ENCODE measurements around the gene DBNL. TPM values are rescaled to one million over a fixed set of nuclear protein-coding genes. Genes with fewer than 3 reads are reported as not detected.
A peak's percentile ranks its signal among the peaks of the same experiment; 100 is the strongest.

Gene DBNL
- total RNA-seq, 5 donors from 2014 or later (not counting 1 experiment from before 2014, with no cell fraction given): 101 to 188 (median 156) TPM

DNA sequence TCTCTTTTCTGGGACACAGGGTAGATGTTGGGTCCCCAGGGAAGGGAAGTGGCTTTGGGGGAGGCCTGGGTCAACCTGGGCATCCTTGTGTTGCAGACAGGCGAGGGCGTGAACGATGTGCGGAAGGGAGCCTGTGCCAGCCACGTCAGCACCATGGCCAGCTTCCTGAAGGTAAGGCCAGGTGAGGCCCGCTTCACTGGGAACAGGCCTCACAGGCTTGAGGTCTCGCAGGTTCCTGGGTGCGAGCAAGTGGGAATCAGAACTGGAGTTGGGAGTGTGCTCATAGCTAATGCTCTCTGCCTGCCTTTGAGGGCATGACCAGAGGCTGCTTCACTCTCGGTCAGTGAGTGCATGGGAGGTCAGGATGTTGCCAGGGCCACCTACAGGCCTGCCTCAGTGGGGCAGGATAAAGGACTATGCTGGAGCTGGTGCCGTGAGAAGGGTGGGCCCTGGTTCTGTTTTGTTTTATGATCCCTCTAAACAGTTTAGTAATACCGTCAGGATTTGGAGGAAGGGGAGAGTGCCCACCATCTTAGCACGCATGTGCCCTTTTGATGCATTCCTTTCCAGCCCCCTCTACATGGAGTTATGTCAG lies 8.4 kb downstream of the DBNL start:
- Mint-ChIP-seq H3K27ac (peak overlapping the region in 1 of 2 donors; percentile 86), H3K4me1 (peaks cover 64 to 72% (median 67%) of the 10 kb centered on the region in 3 donors), H3K27me3 (no peaks in the 10 kb centered on the region), H3K9me3 (no peaks in the 10 kb centered on the region), H3K4me3 (no peak overlapping the region), H3K36me3 (peaks cover 39% of the 10 kb centered on the region)
- H3K4me3 ChIP-seq (ENCODE audit: control insufficient read depth in 1 of 2, extremely low read depth in 1 of 2, low read length in 1 of 2): no peak overlapping the region
- peaks cover 18 to 59% of the 10 kb centered on the region in 2 experiments for H3K4me1 ChIP-seq (ENCODE audit: control insufficient read depth in 1 of 2, extremely low read depth in 1 of 2, insufficient read depth in 2 of 2, low read length in 2 of 2)
- H3K36me3 ChIP-seq (ENCODE audit: control insufficient read depth in 2 of 2, extremely low read depth in 1 of 2, insufficient read depth in 1 of 2, low read length in 1 of 2): peaks cover 23 to 88% of the 10 kb centered on the region in 2 donors
- no peak overlapping the region for H3K27ac ChIP-seq (ENCODE audit: low read length)
- 95% methylated on average over 8 of the region's 12 CpGs for WGBS (ENCODE audit: insufficient coverage)
- no peaks in the 10 kb centered on the region for H3K9me3 ChIP-seq
- DNase-seq: no peak
- ChIA-PET POLR2A (interaction anchor here (0.7 kb wide), 3 partner anchors 20 to 225 kb away, joined by 3 to 8 read pairs (median 5); no protein-coding TSS in a partner anchor), CTCF (interaction anchor here in 1 of 2 donors (0.7 kb wide), 1 partner anchor 512 kb away, joined by 4 read pairs; no protein-coding TSS in a partner anchor)
- no peaks in the 10 kb centered on the region for H3K27me3 ChIP-seq (replicated peaks in 1 of 2; ENCODE audit: control insufficient read depth in 2 of 2, extremely low read depth in 1 of 2, insufficient read depth in 2 of 2, low read length in 1 of 2)
- no peak for ATAC-seq (replicated peaks in 1 of 4)

DNA sequence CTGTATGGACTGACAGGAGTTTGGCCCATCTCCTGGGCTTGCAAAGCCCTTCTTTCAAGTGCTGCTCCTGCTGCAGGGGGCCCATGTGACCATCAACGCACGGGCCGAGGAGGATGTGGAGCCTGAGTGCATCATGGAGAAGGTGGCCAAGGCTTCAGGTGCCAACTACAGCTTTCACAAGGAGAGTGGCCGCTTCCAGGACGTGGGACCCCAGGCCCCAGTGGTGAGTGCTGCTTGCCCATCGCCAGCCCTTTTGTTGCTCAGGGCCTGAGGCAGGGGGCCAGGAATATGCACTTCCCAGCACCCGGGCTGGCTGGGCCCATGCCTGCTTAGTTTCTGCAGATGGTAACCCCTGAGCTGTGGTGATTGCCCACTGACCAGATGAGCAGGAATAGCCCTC lies 12.2 kb downstream of the DBNL start:
- H3K4me1 ChIP-seq (ENCODE audit: control insufficient read depth in 1 of 2, extremely low read depth in 1 of 2, insufficient read depth in 2 of 2, low read length in 2 of 2): peaks cover 4 to 47% of the 10 kb centered on the region in 2 experiments
- DNase-seq (no peak), ATAC-seq (replicated peaks in 1 of 4) (no peak)
- H3K4me3 ChIP-seq (ENCODE audit: control insufficient read depth in 1 of 2, extremely low read depth in 1 of 2, low read length in 1 of 2): no peak overlapping the region
- Mint-ChIP-seq H3K27me3 (no peaks in the 10 kb centered on the region), H3K4me3 (no peak overlapping the region), H3K27ac (no peak overlapping the region), H3K9me3 (no peaks in the 10 kb centered on the region), H3K4me1 (peaks cover 41 to 42% (median 42%) of the 10 kb centered on the region in 3 donors), H3K36me3 (peaks cover 54% of the 10 kb centered on the region)
- peaks cover 20 to 93% of the 10 kb centered on the region in 2 donors for H3K36me3 ChIP-seq (ENCODE audit: control insufficient read depth in 2 of 2, extremely low read depth in 1 of 2, insufficient read depth in 1 of 2, low read length in 1 of 2)
- WGBS (ENCODE audit: insufficient coverage): 97% methylated on average over 7 of the region's 7 CpGs
- no peaks in the 10 kb centered on the region for H3K27me3 ChIP-seq (replicated peaks in 1 of 2; ENCODE audit: control insufficient read depth in 2 of 2, extremely low read depth in 1 of 2, insufficient read depth in 2 of 2, low read length in 1 of 2)
- CTCF ChIA-PET: no interaction called here
- POLR2A ChIA-PET: interaction anchor here in 1 of 2 donors (0.6 kb wide), 1 partner anchor 16 kb away, joined by 3 read pairs; no protein-coding TSS in a partner anchor
- H3K9me3 ChIP-seq: no peaks in the 10 kb centered on the region
- no peak overlapping the region for H3K27ac ChIP-seq (ENCODE audit: low read length)

DNA sequence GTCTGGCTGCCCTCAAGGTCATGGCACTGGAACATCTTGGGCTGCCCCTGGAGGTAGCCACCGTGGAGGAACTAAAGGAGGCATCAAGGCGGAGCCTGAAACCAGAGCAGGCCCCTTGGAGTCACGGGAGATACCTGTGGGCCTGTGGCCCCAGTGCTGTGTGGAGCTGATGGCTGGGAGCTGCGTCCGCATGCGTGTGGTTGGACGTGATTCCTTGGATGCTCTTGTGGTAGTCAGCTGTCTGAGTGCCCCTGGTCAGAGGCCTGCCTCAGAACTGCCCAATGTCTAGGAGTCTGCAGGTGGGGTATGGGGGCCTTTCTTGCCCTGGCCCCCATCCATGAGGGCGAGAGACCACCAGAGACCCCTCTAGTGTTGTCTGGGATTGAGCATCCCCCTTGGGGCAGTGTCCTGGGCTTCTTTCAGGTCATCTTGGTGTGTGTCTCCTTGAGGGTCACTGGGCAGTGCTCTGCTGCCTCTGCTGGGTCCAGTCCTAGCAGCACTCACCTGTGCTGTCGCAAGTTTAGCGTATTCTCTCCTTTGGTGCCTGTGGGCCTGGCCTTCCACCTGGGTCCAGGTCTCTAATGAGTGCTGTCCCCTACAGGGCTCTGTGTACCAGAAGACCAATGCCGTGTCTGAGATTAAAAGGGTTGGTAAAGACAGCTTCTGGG lies 12.8 kb downstream of the DBNL start:
- ATAC-seq (replicated peaks in 1 of 4): no peak
- peak overlapping the region in 1 of 3 donors; percentile 12 for H3K4me3 Mint-ChIP-seq
- no peak overlapping the region for H3K4me3 ChIP-seq (ENCODE audit: control insufficient read depth in 1 of 2, extremely low read depth in 1 of 2, low read length in 1 of 2)
- DNase-seq: no peak
- ChIA-PET POLR2A (interaction anchor here in 1 of 2 donors (0.6 kb wide), 1 partner anchor 15 kb away, joined by 3 read pairs; no protein-coding TSS in a partner anchor), CTCF (no interaction called here)
- 97% methylated on average over 10 of the region's 11 CpGs for WGBS (ENCODE audit: insufficient coverage)
- no peaks in the 10 kb centered on the region for H3K27me3 ChIP-seq (replicated peaks in 1 of 2; ENCODE audit: control insufficient read depth in 2 of 2, extremely low read depth in 1 of 2, insufficient read depth in 2 of 2, low read length in 1 of 2)
- H3K27ac Mint-ChIP-seq: no peak overlapping the region
- H3K4me1 ChIP-seq (ENCODE audit: control insufficient read depth in 1 of 2, extremely low read depth in 1 of 2, insufficient read depth in 2 of 2, low read length in 2 of 2): peaks cover 0 to 42% of the 10 kb centered on the region in 2 experiments
- H3K36me3 ChIP-seq (ENCODE audit: control insufficient read depth in 2 of 2, extremely low read depth in 1 of 2, insufficient read depth in 1 of 2, low read length in 1 of 2): peaks cover 20 to 89% of the 10 kb centered on the region in 2 donors
- H3K9me3 Mint-ChIP-seq: no peaks in the 10 kb centered on the region
- H3K27me3 Mint-ChIP-seq: no peaks in the 10 kb centered on the region
- peaks cover 51% of the 10 kb centered on the region for H3K36me3 Mint-ChIP-seq
- no peaks in the 10 kb centered on the region for H3K9me3 ChIP-seq
- peaks cover 35 to 36% (median 35%) of the 10 kb centered on the region in 3 donors for H3K4me1 Mint-ChIP-seq
- no peak overlapping the region for H3K27ac ChIP-seq (ENCODE audit: low read length)

DNA sequence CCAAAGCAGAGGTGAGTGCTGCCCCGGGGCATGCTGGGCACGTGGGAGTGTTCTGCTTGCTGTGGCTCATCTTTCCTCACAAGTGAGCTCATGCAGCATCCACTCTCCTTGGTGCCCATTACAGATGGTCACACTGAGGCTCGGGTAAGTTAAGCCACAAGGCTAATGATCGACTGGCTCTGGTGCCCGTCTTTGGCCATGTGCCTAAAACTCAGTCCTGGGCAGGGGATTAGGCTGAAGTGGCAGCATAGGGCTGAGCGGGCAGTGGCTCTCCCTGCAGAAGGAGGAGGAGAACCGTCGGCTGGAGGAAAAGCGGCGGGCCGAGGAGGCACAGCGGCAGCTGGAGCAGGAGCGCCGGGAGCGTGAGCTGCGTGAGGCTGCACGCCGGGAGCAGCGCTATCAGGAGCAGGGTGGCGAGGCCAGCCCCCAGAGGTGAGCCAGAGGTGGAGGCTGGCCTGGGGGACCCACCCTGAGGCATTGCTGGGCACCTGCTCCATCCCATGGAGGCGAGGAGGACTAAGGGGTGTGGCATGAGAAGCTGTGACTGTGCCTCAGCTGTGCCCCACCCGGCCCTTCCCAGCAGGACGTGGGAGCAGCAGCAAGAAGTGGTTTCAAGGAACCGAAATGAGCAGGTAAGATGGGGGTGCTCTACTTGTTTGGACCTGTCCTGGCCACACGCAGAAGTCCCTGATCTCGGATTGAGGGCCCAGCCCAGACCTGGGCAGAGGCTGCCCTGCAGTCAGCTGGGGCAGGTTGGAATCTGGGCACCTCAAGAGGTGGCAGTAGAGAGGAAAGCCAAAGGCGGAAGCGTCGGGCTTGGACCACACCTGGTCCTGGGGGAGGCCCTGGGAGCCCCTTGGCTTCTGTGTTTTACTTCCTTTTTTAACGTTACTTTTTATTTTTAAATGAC lies 13.6 kb downstream of the DBNL start:
- no peak overlapping the region for H3K27ac ChIP-seq (ENCODE audit: low read length)
- no peak overlapping the region for H3K4me3 ChIP-seq (ENCODE audit: control insufficient read depth in 1 of 2, extremely low read depth in 1 of 2, low read length in 1 of 2)
- DNase-seq (no peak), ATAC-seq (replicated peaks in 1 of 4) (no peak)
- peaks cover 0 to 35% of the 10 kb centered on the region in 2 experiments for H3K4me1 ChIP-seq (ENCODE audit: control insufficient read depth in 1 of 2, extremely low read depth in 1 of 2, insufficient read depth in 2 of 2, low read length in 2 of 2)
- H3K27me3 ChIP-seq (replicated peaks in 1 of 2; ENCODE audit: control insufficient read depth in 2 of 2, extremely low read depth in 1 of 2, insufficient read depth in 2 of 2, low read length in 1 of 2): no peaks in the 10 kb centered on the region
- POLR2A ChIA-PET: no interaction called here
- 94% methylated on average over 29 of the region's 30 CpGs for WGBS (ENCODE audit: insufficient coverage)
- peaks cover 20 to 82% of the 10 kb centered on the region in 2 donors for H3K36me3 ChIP-seq (ENCODE audit: control insufficient read depth in 2 of 2, extremely low read depth in 1 of 2, insufficient read depth in 1 of 2, low read length in 1 of 2)
- no peaks in the 10 kb centered on the region for H3K27me3 Mint-ChIP-seq
- no peaks in the 10 kb centered on the region for H3K9me3 ChIP-seq
- H3K27ac Mint-ChIP-seq: peak overlapping the region; percentile 66 to 81
- H3K9me3 Mint-ChIP-seq: no peaks in the 10 kb centered on the region
- H3K4me1 Mint-ChIP-seq: peaks cover 27 to 29% (median 29%) of the 10 kb centered on the region in 3 donors
- peaks cover 46% of the 10 kb centered on the region for H3K36me3 Mint-ChIP-seq
- peak overlapping the region in 1 of 3 donors; percentile 20 for H3K4me3 Mint-ChIP-seq
- CTCF ChIA-PET: no interaction called here

DNA sequence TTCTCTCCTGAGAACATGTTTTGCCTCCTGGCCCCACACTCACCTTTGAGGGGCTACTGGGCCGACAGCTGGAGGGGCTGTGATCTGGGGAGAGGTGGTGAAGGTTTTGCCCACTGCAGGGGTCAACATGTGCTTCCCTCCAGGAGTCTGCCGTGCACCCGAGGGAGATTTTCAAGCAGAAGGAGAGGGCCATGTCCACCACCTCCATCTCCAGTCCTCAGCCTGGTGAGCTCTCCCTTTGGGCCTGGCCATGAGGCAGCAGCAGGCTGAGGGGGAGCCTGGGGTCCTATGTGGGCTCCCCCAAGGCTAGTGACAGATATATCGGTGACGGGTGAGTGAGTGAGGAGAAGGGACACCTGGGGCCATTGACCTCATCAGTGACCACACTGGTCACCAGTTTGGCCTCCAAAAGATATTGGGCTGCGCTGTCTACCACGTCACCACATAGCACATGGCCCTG lies 14.3 kb downstream of the DBNL start:
- no peak for DNase-seq
- no peak overlapping the region for H3K27ac ChIP-seq (ENCODE audit: low read length)
- POLR2A ChIA-PET: no interaction called here

More for the DNA sequence above, 14.3 kb downstream of the DBNL start:
- Mint-ChIP-seq H3K27ac (peak overlapping the region; percentile 44 to 81), H3K9me3 (no peaks in the 10 kb centered on the region), H3K4me1 (peaks cover 27 to 29% (median 28%) of the 10 kb centered on the region in 3 donors), H3K36me3 (peaks cover 46% of the 10 kb centered on the region), H3K27me3 (no peaks in the 10 kb centered on the region), H3K4me3 (peak overlapping the region in 1 of 3 donors; percentile 20)
- Histone ChIP-seq H3K9me3 (no peaks in the 10 kb centered on the region), H3K27me3 (replicated peaks in 1 of 2; ENCODE audit: control insufficient read depth in 2 of 2, extremely low read depth in 1 of 2, insufficient read depth in 2 of 2, low read length in 1 of 2) (no peaks in the 10 kb centered on the region), H3K4me1 (ENCODE audit: control insufficient read depth in 1 of 2, extremely low read depth in 1 of 2, insufficient read depth in 2 of 2, low read length in 2 of 2) (peaks cover 0 to 35% of the 10 kb centered on the region in 2 experiments), H3K4me3 (ENCODE audit: control insufficient read depth in 1 of 2, extremely low read depth in 1 of 2, low read length in 1 of 2) (no peak overlapping the region), H3K36me3 (ENCODE audit: control insufficient read depth in 2 of 2, extremely low read depth in 1 of 2, insufficient read depth in 1 of 2, low read length in 1 of 2) (peaks cover 20 to 78% of the 10 kb centered on the region in 2 donors)
- CTCF ChIA-PET: no interaction called here
- WGBS (ENCODE audit: insufficient coverage): 79% methylated on average over 2 of the region's 7 CpGs
- no peak for ATAC-seq (replicated peaks in 1 of 4)
